Lower leg skin (tissue), 4 donors: ENCODE measurements around the gene ZHX3. TPM values are rescaled to one million over a fixed set of nuclear protein-coding genes. Genes with fewer than 3 reads are reported as not detected.
"Not testable (repeated sequence)": the region's sequence is repeated elsewhere in the genome, so short reads cannot be mapped to it uniquely, and the experiment has no call there.

Source experiments
- DNase-seq, 2 donors: peaks; one replicate each; pipeline ENCODE4 v3.0.0-alpha.2; 2019; ENCODE audit warnings: low spot score in 2 of 2
- H3K4me3 ChIP-seq: fragments of 200-600 bp; sonication (generic); 2 replicates; pipeline ENCODE4 v1.5.1; 2017; ENCODE audit warnings: mild to moderate bottlenecking, low read depth; ENCODE audit not compliant: poor library complexity, severe bottlenecking
- POLR2A ChIP-seq, 2 donors: fragments of 450-650 bp; IDR thresholded peaks; one replicate each; pipeline ENCODE4 v1.6.1; 2016 to 2017; ENCODE audit warnings: antibody characterized with exemption in 2 of 2, mild to moderate bottlenecking in 1 of 2, moderate library complexity in 1 of 2
- WGBS, 2 donors: methylation state at CpG; one replicate each; pipeline ENCODE4 v1.1.5; 2018; 5-methylcytosine and 5-hydroxymethylcytosine counted together
- intact Hi-C: fragments of 100-400 bp; cut with DNase I; formaldehyde crosslinking; loops from one replicate; pipeline ENCODE4 v1.15.0; 2023; ENCODE audit warnings: low total_unique reads
- microRNA-seq, 2 donors: library from miRNA; unstranded; fragments of <30 nt; microRNA quantifications; one replicate each; pipeline ENCODE4, GENCODE V29; 2016; ENCODE audit warnings: borderline replicate concordance in 2 of 2, borderline number of aligned reads in 1 of 2
- total RNA-seq, 4 donors: library from RNA; depleted of rRNA; stranded (reverse); fragments of >200 nt; gene quantifications; one replicate each; pipeline ENCODE4 v1.1.0, GENCODE V29; 2016
- TF ChIP-seq, protein P1 (sequence below), 3 donors: fragments of 450-650 bp; IDR thresholded peaks; one replicate each; pipeline ENCODE4 v1.5.1; 2016; ENCODE audit warnings: antibody characterized with exemption in 3 of 3, mild to moderate bottlenecking in 3 of 3, moderate library complexity in 2 of 3

ZHX3 gene
- total RNA-seq, 4 donors from 2014 or later: 19.3 to 33.1 (median 25.5) TPM

GRCh38 chr20:41133709-41134361 is 183.7 kb downstream of the ZHX3 start:
- intact Hi-C loops: no loop called here
- 42 to 45% methylated on average over 4 to 7 of the region's 7 CpGs for WGBS, 2 donors
- H3K4me3 ChIP-seq: no peak overlapping the region
- TF ChIP-seq, protein P1, sequence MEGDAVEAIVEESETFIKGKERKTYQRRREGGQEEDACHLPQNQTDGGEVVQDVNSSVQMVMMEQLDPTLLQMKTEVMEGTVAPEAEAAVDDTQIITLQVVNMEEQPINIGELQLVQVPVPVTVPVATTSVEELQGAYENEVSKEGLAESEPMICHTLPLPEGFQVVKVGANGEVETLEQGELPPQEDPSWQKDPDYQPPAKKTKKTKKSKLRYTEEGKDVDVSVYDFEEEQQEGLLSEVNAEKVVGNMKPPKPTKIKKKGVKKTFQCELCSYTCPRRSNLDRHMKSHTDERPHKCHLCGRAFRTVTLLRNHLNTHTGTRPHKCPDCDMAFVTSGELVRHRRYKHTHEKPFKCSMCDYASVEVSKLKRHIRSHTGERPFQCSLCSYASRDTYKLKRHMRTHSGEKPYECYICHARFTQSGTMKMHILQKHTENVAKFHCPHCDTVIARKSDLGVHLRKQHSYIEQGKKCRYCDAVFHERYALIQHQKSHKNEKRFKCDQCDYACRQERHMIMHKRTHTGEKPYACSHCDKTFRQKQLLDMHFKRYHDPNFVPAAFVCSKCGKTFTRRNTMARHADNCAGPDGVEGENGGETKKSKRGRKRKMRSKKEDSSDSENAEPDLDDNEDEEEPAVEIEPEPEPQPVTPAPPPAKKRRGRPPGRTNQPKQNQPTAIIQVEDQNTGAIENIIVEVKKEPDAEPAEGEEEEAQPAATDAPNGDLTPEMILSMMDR (IDR thresholded peaks at IDR 0.05): no peak
- peak in 1 of 2 donors; percentile 63 for DNase-seq

DNA sequence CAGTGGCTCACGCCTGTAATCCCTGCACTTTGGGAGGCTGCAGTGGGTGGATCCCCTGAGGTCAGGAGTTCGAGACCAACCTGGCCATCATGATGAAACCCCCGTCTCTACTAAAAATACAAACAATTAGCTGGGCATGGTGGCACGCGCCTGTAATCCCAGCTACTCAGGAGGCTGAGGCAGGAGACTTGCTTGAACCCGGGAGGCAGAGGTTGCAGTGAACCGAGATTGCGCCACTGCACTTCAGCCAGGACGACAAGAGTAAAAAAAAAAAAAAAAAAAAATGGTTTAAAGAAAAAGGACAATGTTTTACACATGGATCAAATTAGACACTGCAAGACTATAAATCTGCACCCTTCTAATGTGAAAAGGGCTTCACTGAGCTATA is 185.1 kb downstream of the ZHX3 start:
- 66 to 70% methylated on average over 9 of the region's 9 CpGs for WGBS, 2 donors
- DNase-seq, intact Hi-C loops, H3K4me3 ChIP-seq: not testable (repeated sequence)

GRCh38 chr20:41131594-41132387 is 185.7 kb downstream of the ZHX3 start:
- no peak overlapping the region for H3K4me3 ChIP-seq
- 66 to 67% methylated on average over 5 of the region's 5 CpGs for WGBS, 2 donors
- no peak for TF ChIP-seq POLR2A (IDR thresholded peaks at IDR 0.05)
- TF ChIP-seq, protein P1 (IDR thresholded peaks at IDR 0.05): no peak
- DNase-seq: no peak
- intact Hi-C loops: no loop called here

Small RNA genes within 50 kb of the gene (microRNA-seq; reads per million reads assigned to microRNA genes)
- gene MIR6871: 0 reads per million in 2 donors

Other genes starting within 250 kb of the ZHX3 start
- 100 to 1,000 TPM in 1 of 4 donors, 10 to 100 TPM in 3; 59.0 to 138 (median 72.5) TPM for gene PLCG1, start 180.2 kb downstream of the ZHX3 start, total RNA-seq
- 100 to 1,000 TPM in 1 of 4 donors, 10 to 100 TPM in 3; 53.3 to 135 (median 66.6) TPM for gene LPIN3, start 23.1 kb upstream of the ZHX3 start, total RNA-seq
- 1 to 10 TPM; 1.0 to 7.8 (median 5.0) TPM for gene EMILIN3, start 49.1 kb upstream of the ZHX3 start, total RNA-seq